GM21515 (cell line): ENCODE results near the gene FMO2.
"Not testable (repeated sequence)": the region's sequence is repeated elsewhere in the genome, so short reads cannot be mapped to it uniquely, and the experiment has no call there.

Experiments
- ATAC-seq: cut with Tn5 transposase; IDR thresholded peaks from one replicate; pipeline ENCODE4 v1.9.1; 2021; ENCODE audit not compliant: unreplicated experiment

The FMO2 gene

DNA sequence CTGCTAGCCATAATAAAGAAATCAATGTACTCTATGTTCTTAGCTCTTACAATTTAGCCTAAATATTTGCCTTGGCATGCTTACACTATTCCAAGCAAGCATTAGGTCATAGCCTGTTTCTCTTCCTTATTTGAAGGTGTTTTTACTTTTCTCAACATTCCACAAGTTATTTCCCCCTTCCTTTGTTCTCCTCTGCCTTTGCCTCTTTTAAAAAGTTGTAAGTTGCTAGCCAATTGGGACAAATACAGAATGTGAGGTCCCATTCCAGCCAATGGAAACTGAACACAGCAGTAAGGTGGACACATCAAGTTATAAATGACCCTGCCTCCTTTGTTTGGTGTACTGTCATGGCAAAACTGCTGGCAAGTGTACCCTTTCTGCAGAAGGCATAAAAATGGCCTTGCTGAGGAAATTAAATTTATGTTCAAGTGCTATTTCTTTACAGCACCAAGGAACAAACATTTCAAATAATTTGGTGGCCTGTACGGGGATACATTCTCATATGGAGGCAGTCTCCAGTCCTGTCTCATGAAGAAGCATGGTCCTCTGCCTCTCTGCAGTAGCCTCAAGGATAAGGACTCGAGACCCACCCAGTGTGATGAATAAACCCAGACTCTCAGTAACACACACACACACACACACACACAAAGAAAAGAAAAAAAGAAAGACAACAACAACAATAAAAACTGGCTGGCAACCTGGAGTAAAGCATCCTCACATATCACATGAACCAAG lies 34.4 kb downstream of the FMO2 start:
- ATAC-seq, result no peak

GRCh38 chr1:171220081-171220420 lies 35.0 kb downstream of the FMO2 start:
- no peak for ATAC-seq

- no peak for ATAC-seq
Measured at GRCh38 chr1:171220581-171221054, 35.5 kb downstream of the FMO2 start.

GRCh38 chr1:171221665-171222591 lies 36.8 kb downstream of the FMO2 start:
- ATAC-seq, result no peak

GRCh38 chr1:171222936-171223335 lies 37.8 kb downstream of the FMO2 start:
- no peak for ATAC-seq

- ATAC-seq, result not testable (repeated sequence)
Measured at GRCh38 chr1:171224257-171224656, 39.2 kb downstream of the FMO2 start.

DNA sequence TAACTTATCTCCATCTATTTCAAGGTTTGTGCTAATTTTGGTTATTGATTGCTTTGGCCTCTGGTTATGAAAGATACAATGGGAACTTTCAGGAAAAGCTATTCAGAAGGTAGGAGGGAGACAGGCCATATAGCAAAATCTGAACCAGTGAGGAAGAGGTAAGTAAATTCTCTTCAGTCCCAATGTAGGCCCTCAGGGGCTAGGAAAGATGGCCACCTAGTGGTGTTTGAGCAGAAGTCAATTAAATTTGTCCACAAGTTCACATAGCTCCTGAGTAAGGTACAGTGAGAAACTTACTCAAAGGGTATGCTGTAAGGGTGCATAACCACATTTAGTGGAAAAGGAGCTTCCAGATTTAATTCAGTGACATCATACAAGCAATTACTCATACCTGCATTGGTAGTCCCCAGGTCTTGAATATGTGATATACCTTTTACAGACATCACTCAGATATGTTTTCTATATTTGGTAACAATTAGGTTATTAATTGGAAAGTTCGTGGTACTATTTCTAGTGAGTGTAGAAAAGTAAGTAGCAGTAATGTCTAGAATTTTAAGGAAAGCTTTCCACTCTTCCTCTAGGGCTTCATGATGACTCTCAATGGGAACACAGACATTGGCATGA lies 41.8 kb downstream of the FMO2 start:
- ATAC-seq, result peak; percentile 95

DNA sequence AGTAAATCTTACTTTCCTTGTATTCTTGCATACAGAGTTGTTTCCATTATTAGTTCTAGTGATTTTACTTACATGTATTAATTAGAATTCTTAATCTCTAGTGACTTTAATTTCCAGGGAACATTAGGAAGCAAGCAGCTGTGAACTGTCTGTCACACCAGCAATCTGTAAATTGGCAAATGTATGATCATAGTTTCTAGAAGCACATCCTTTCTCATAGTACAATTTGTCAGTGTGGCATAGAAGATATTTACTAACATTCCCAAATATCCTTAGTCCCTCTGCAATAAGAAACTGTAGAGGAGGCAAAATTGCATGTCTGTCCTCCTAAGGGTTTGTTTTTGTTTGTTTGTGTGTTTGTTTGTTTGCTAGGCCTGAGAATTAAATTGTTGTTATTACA lies 46.2 kb downstream of the FMO2 start:
- ATAC-seq, result no peak

DNA sequence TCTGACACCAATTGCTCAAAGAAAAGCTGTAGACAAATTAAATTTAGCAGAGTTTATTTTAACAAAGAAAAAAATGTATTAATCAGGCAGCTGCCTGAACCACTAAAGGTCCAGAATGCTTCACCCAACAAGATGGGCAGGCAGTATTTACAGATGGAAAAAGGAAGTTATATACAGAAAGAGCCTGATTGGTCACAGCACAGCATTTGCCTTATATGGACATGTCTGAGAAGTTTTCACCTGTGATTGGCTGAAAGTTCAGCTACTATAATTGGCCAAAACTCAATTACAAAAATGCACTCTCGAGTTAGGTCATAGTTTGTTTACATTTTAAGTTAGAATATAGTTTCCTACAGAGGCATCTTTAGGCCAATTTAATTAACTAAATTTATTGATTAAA lies 48.1 kb downstream of the FMO2 start:
- no peak for ATAC-seq

- ATAC-seq, result not testable (repeated sequence)
Measured at GRCh38 chr1:171236231-171236630, 51.1 kb downstream of the FMO2 start.

- no peak for ATAC-seq
Measured at GRCh38 chr1:171243878-171244277, 58.8 kb downstream of the FMO2 start.

GRCh38 chr1:171245458-171246064 lies 60.5 kb downstream of the FMO2 start:
- ATAC-seq, result peak; percentile 89

- ATAC-seq, result no peak
Measured at GRCh38 chr1:171247501-171247900, 62.4 kb downstream of the FMO2 start.

DNA sequence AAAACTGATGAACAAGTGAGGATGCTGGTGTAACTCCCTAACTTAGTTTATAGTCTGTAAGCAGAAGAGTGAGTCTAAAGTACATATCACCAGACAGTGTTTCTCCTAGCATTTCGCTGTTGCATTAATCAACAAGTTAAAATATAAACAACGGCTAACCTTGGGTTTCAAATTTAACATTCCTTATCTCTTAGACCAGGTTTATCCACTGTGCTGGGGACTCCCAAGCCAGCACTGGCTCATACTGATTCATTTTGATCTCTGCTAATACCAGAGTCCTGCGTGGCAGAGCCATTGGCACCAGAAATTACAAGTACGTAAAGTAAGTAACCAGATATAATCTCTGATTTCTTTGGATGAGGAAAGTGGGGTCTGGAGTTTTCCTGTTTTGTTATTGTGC lies 63.2 kb downstream of the FMO2 start, which contains the start of gene FMO1:
Gene FMO1 (plus strand): TSS at position 193 of the 400 bp plus-strand sequence. CDS start 9,594 bp downstream, outside the sequence.
- ATAC-seq, result no peak

GRCh38 chr1:171248841-171249240 lies 63.7 kb downstream of the FMO2 start:
- ATAC-seq, result no peak

GRCh38 chr1:171250263-171250662 lies 65.2 kb downstream of the FMO2 start:
- no peak for ATAC-seq

- ATAC-seq, result peak; percentile 44
Measured at GRCh38 chr1:171251042-171251951, 66.2 kb downstream of the FMO2 start.

GRCh38 chr1:171251952-171252300 lies 66.8 kb downstream of the FMO2 start:
- no peak for ATAC-seq

DNA sequence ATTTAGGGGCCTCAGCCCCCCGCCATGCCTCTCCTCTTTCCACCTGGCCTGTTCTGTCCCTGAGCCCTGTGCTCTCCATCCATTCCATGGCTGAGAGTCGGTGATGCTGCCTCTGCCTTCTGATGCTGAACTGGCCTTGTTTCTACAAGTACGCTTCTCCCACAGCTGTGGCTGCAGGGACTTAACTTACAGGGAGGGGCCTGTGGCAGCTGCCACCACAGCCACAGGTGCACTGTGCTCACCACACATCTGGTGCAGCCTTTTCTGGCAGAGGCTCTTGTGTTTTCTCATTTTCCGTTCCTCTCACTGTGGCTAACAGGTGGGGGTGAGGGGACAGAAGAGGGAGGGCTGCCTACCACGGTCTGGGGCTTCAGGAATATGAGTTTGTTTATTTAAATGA lies 67.4 kb downstream of the FMO2 start:
- peak; percentile 96 for ATAC-seq

GRCh38 chr1:171254859-171255258 lies 69.8 kb downstream of the FMO2 start:
- ATAC-seq, result no peak
